HEK293 (cell line): Measurements from ENCODE around the gene TAGLN2.

ENCODE experiments used
- GLI4 ChIP-seq: fragments of 450-650 bp; formaldehyde crosslinking; IDR thresholded peaks from 2 replicates; pipeline ENCODE4 v1.5.1; 2016; ENCODE audit warnings: missing biosample characterization, missing genetic modification characterization
- HOXD13 ChIP-seq: sonication (generic); formaldehyde crosslinking; IDR thresholded peaks from 2 replicates; pipeline ENCODE4 v1.8.0; 2022; ENCODE audit warnings: missing genetic modification reagents, borderline replicate concordance
- RBAK ChIP-seq: fragments of 450-650 bp; formaldehyde crosslinking; IDR thresholded peaks from 2 replicates; pipeline ENCODE4 v1.5.1; 2016; ENCODE audit warnings: missing biosample characterization, missing genetic modification characterization
- SP3 ChIP-seq: fragments of 450-650 bp; formaldehyde crosslinking; IDR thresholded peaks from 2 replicates; pipeline ENCODE4 v1.5.1; 2016; ENCODE audit warnings: missing biosample characterization, missing genetic modification characterization
- WT1 ChIP-seq: fragments of 450-650 bp; formaldehyde crosslinking; IDR thresholded peaks from 2 replicates; pipeline ENCODE4 v1.5.1; 2016; ENCODE audit warnings: missing biosample characterization, missing genetic modification characterization
- ZBTB17 ChIP-seq: fragments of 450-650 bp; formaldehyde crosslinking; IDR thresholded peaks from 2 replicates; pipeline ENCODE4 v1.5.1; 2016; ENCODE audit warnings: missing biosample characterization, missing genetic modification characterization
- ZBTB48 ChIP-seq: fragments of 450-650 bp; formaldehyde crosslinking; IDR thresholded peaks from 2 replicates; pipeline ENCODE4 v1.5.1; 2016; ENCODE audit warnings: missing biosample characterization, missing genetic modification characterization
- ZFP41 ChIP-seq: fragments of 450-650 bp; formaldehyde crosslinking; IDR thresholded peaks from 2 replicates; pipeline ENCODE4 v1.5.1; 2016; ENCODE audit warnings: missing biosample characterization, missing genetic modification characterization, borderline replicate concordance
- ZNF114 ChIP-seq: fragments of 450-650 bp; formaldehyde crosslinking; IDR thresholded peaks from 2 replicates; pipeline ENCODE4 v1.5.0; 2017; ENCODE audit warnings: missing biosample characterization, missing genetic modification characterization
- ZNF157 ChIP-seq: fragments of 450-650 bp; formaldehyde crosslinking; IDR thresholded peaks from 2 replicates; pipeline ENCODE4 v1.5.1; 2016; ENCODE audit warnings: missing biosample characterization, missing genetic modification characterization
- ZNF184 ChIP-seq: fragments of 450-650 bp; IDR thresholded peaks from 2 replicates; pipeline ENCODE4 v1.5.1; 2018; ENCODE audit warnings: missing biosample characterization, mild to moderate bottlenecking, missing genetic modification characterization
- ZNF202 ChIP-seq: fragments of 450-650 bp; formaldehyde crosslinking; IDR thresholded peaks from 2 replicates; pipeline ENCODE4 v1.5.1; 2016; ENCODE audit warnings: missing biosample characterization, missing genetic modification characterization, borderline replicate concordance
- ZNF223 ChIP-seq: fragments of 450-650 bp; formaldehyde crosslinking; IDR thresholded peaks from 2 replicates; pipeline ENCODE4 v1.5.1; 2016; ENCODE audit warnings: missing biosample characterization, missing genetic modification characterization
- ZNF266 ChIP-seq: fragments of 450-650 bp; formaldehyde crosslinking; IDR thresholded peaks from 2 replicates; pipeline ENCODE4 v1.5.1; 2016; ENCODE audit warnings: missing biosample characterization, missing genetic modification characterization, low read depth
- ZNF324 ChIP-seq: fragments of 450-650 bp; formaldehyde crosslinking; IDR thresholded peaks from 2 replicates; pipeline ENCODE4 v1.5.1; 2016; ENCODE audit warnings: missing biosample characterization, missing genetic modification characterization
- ZNF366 ChIP-seq: fragments of 450-650 bp; formaldehyde crosslinking; conservative IDR thresholded peaks from 2 replicates; pipeline ENCODE4 v1.5.1; 2016; ENCODE audit warnings: missing biosample characterization, missing genetic modification characterization
- ZNF404 ChIP-seq: fragments of 450-650 bp; formaldehyde crosslinking; IDR thresholded peaks from 2 replicates; pipeline ENCODE4 v1.5.1; 2017; ENCODE audit warnings: missing biosample characterization, missing genetic modification characterization
- ZNF514 ChIP-seq: fragments of 450-650 bp; formaldehyde crosslinking; IDR thresholded peaks from 2 replicates; pipeline ENCODE4 v1.5.1; 2016; ENCODE audit warnings: missing biosample characterization, missing genetic modification characterization
- ZNF548 ChIP-seq: fragments of 450-650 bp; formaldehyde crosslinking; IDR thresholded peaks from 2 replicates; pipeline ENCODE4 v1.5.1; 2016; ENCODE audit warnings: missing biosample characterization, missing genetic modification characterization
- ZNF558 ChIP-seq: fragments of 450-650 bp; formaldehyde crosslinking; IDR thresholded peaks from 2 replicates; pipeline ENCODE4 v1.5.1; 2016; ENCODE audit warnings: missing biosample characterization, missing genetic modification characterization
- ZNF624 ChIP-seq: fragments of 450-650 bp; formaldehyde crosslinking; IDR thresholded peaks from 2 replicates; pipeline ENCODE4 v1.5.1; 2017; ENCODE audit warnings: missing biosample characterization, missing genetic modification characterization
- ZNF791 ChIP-seq: fragments of 450-650 bp; formaldehyde crosslinking; IDR thresholded peaks from 2 replicates; pipeline ENCODE4 v1.5.1; 2016; ENCODE audit warnings: missing biosample characterization, missing genetic modification characterization
- TF ChIP-seq, protein P1 (sequence below): fragments of 450-650 bp; formaldehyde crosslinking; IDR thresholded peaks from 2 replicates; pipeline ENCODE4 v1.5.1; 2016; ENCODE audit warnings: missing biosample characterization, missing genetic modification characterization, low read depth
- TF ChIP-seq, protein P2 (sequence below): fragments of 450-650 bp; formaldehyde crosslinking; IDR thresholded peaks from 2 replicates; pipeline ENCODE4 v1.5.1; 2017; ENCODE audit warnings: missing biosample characterization, missing genetic modification characterization
- TF ChIP-seq, protein P3 (sequence below): fragments of 450-650 bp; formaldehyde crosslinking; IDR thresholded peaks from 2 replicates; pipeline ENCODE4 v1.5.1; 2016; ENCODE audit warnings: missing biosample characterization, missing genetic modification characterization
- TF ChIP-seq, protein P4 (sequence below): fragments of 450-650 bp; formaldehyde crosslinking; IDR thresholded peaks from 2 replicates; pipeline ENCODE4 v1.5.1; 2016; ENCODE audit warnings: missing biosample characterization, missing genetic modification characterization
- TF ChIP-seq, protein P5 (sequence below): fragments of 450-650 bp; formaldehyde crosslinking; IDR thresholded peaks from 2 replicates; pipeline ENCODE4 v1.5.1; 2017; ENCODE audit warnings: missing biosample characterization, missing genetic modification characterization
- TF ChIP-seq, protein P6 (sequence below): fragments of 450-650 bp; formaldehyde crosslinking; IDR thresholded peaks from 2 replicates; pipeline ENCODE4 v1.5.1; 2016; ENCODE audit warnings: missing biosample characterization, missing genetic modification characterization, borderline replicate concordance

TAGLN2 gene

DNA sequence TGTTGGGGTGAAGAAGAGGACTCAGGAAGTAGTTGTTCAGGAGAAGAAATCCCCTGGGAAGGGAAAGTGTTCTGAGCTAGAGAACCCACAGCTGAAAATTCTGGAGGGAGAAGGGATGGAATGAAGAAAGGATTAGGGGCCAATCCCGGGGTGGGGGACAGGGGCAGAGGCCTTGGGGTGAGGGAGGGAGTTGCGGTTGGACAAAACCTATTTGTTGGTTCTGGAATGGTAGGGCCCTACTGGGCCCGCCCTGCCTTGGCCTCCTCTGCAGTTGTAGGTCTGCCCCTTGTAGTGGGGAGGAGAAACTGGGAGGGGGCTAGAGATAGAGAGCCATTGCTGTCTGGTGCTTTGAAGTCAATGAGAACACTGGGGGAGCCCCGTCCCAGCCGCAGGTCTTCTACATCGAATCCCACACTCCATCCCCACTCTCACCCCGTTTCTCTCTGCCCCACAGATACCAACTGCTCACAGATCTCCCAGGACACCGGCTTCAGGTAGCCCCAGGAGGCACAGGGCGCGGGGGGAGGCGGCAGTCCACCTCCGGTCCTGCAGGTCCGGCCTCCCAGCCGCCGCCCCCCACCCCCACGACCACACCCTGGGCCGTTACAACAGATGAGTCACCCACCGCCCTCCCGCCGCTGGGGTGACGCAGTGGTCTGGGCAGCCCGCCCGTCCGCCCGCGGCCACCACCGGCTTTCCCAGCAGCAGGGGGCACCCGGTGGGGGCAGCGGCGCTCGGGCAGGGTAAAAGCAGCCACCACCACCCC lies 1.1 kb downstream of the TAGLN2 start (continued):
- no peak for TF ChIP-seq ZNF558
- TF ChIP-seq, protein P1, sequence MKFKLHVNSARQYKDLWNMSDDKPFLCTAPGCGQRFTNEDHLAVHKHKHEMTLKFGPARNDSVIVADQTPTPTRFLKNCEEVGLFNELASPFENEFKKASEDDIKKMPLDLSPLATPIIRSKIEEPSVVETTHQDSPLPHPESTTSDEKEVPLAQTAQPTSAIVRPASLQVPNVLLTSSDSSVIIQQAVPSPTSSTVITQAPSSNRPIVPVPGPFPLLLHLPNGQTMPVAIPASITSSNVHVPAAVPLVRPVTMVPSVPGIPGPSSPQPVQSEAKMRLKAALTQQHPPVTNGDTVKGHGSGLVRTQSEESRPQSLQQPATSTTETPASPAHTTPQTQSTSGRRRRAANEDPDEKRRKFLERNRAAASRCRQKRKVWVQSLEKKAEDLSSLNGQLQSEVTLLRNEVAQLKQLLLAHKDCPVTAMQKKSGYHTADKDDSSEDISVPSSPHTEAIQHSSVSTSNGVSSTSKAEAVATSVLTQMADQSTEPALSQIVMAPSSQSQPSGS (tag by site-specific recombination): peak; percentile 88
- TF ChIP-seq ZNF324 (tag by site-specific recombination): peak; percentile 90
- TF ChIP-seq, protein P2, sequence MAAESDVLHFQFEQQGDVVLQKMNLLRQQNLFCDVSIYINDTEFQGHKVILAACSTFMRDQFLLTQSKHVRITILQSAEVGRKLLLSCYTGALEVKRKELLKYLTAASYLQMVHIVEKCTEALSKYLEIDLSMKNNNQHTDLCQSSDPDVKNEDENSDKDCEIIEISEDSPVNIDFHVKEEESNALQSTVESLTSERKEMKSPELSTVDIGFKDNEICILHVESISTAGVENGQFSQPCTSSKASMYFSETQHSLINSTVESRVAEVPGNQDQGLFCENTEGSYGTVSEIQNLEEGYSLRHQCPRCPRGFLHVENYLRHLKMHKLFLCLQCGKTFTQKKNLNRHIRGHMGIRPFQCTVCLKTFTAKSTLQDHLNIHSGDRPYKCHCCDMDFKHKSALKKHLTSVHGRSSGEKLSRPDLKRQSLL (tag by site-specific recombination): no peak
- no peak for TF ChIP-seq ZNF791 (tag by site-specific recombination)
- TF ChIP-seq WT1 (tag by site-specific recombination): peak; percentile 86
- TF ChIP-seq ZNF624 (tag by site-specific recombination): no peak
- TF ChIP-seq, protein P3, sequence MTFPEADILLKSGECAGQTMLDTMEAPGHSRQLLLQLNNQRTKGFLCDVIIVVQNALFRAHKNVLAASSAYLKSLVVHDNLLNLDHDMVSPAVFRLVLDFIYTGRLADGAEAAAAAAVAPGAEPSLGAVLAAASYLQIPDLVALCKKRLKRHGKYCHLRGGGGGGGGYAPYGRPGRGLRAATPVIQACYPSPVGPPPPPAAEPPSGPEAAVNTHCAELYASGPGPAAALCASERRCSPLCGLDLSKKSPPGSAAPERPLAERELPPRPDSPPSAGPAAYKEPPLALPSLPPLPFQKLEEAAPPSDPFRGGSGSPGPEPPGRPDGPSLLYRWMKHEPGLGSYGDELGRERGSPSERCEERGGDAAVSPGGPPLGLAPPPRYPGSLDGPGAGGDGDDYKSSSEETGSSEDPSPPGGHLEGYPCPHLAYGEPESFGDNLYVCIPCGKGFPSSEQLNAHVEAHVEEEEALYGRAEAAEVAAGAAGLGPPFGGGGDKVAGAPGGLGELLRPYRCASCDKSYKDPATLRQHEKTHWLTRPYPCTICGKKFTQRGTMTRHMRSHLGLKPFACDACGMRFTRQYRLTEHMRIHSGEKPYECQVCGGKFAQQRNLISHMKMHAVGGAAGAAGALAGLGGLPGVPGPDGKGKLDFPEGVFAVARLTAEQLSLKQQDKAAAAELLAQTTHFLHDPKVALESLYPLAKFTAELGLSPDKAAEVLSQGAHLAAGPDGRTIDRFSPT: peak; percentile 100
- TF ChIP-seq ZBTB48 (tag by site-specific recombination): no peak
- TF ChIP-seq ZNF223 (tag by site-specific recombination): no peak
- 0 out of 2 replicates have a peak, but pooled peaks have one; percentile 42 for TF ChIP-seq ZNF184
- no peak for TF ChIP-seq ZNF404 (tag by site-specific recombination)
- no peak for TF ChIP-seq ZNF514 (tag by site-specific recombination)
- TF ChIP-seq, protein P4, sequence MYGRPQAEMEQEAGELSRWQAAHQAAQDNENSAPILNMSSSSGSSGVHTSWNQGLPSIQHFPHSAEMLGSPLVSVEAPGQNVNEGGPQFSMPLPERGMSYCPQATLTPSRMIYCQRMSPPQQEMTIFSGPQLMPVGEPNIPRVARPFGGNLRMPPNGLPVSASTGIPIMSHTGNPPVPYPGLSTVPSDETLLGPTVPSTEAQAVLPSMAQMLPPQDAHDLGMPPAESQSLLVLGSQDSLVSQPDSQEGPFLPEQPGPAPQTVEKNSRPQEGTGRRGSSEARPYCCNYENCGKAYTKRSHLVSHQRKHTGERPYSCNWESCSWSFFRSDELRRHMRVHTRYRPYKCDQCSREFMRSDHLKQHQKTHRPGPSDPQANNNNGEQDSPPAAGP (tag by site-specific recombination): peak; percentile 99
- TF ChIP-seq, protein P5, sequence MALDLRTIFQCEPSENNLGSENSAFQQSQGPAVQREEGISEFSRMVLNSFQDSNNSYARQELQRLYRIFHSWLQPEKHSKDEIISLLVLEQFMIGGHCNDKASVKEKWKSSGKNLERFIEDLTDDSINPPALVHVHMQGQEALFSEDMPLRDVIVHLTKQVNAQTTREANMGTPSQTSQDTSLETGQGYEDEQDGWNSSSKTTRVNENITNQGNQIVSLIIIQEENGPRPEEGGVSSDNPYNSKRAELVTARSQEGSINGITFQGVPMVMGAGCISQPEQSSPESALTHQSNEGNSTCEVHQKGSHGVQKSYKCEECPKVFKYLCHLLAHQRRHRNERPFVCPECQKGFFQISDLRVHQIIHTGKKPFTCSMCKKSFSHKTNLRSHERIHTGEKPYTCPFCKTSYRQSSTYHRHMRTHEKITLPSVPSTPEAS: peak; percentile 46
- no peak for TF ChIP-seq ZNF266 (tag by site-specific recombination)
- no peak for TF ChIP-seq ZNF202 (tag by site-specific recombination)
- no peak for TF ChIP-seq ZNF548 (tag by site-specific recombination)
- no peak for TF ChIP-seq GLI4 (tag by site-specific recombination)
- TF ChIP-seq, protein P6, sequence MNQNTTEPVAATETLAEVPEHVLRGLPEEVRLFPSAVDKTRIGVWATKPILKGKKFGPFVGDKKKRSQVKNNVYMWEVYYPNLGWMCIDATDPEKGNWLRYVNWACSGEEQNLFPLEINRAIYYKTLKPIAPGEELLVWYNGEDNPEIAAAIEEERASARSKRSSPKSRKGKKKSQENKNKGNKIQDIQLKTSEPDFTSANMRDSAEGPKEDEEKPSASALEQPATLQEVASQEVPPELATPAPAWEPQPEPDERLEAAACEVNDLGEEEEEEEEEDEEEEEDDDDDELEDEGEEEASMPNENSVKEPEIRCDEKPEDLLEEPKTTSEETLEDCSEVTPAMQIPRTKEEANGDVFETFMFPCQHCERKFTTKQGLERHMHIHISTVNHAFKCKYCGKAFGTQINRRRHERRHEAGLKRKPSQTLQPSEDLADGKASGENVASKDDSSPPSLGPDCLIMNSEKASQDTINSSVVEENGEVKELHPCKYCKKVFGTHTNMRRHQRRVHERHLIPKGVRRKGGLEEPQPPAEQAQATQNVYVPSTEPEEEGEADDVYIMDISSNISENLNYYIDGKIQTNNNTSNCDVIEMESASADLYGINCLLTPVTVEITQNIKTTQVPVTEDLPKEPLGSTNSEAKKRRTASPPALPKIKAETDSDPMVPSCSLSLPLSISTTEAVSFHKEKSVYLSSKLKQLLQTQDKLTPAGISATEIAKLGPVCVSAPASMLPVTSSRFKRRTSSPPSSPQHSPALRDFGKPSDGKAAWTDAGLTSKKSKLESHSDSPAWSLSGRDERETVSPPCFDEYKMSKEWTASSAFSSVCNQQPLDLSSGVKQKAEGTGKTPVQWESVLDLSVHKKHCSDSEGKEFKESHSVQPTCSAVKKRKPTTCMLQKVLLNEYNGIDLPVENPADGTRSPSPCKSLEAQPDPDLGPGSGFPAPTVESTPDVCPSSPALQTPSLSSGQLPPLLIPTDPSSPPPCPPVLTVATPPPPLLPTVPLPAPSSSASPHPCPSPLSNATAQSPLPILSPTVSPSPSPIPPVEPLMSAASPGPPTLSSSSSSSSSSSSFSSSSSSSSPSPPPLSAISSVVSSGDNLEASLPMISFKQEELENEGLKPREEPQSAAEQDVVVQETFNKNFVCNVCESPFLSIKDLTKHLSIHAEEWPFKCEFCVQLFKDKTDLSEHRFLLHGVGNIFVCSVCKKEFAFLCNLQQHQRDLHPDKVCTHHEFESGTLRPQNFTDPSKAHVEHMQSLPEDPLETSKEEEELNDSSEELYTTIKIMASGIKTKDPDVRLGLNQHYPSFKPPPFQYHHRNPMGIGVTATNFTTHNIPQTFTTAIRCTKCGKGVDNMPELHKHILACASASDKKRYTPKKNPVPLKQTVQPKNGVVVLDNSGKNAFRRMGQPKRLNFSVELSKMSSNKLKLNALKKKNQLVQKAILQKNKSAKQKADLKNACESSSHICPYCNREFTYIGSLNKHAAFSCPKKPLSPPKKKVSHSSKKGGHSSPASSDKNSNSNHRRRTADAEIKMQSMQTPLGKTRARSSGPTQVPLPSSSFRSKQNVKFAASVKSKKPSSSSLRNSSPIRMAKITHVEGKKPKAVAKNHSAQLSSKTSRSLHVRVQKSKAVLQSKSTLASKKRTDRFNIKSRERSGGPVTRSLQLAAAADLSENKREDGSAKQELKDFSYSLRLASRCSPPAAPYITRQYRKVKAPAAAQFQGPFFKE (tag by site-specific recombination): no peak
- peak; percentile 95 for TF ChIP-seq SP3 (tag by site-specific recombination)
- no peak for TF ChIP-seq ZNF366 (tag by site-specific recombination)
- peak; percentile 30 for TF ChIP-seq ZBTB17 (tag by site-specific recombination)
- TF ChIP-seq ZNF114 (tag by site-specific recombination): no peak
- no peak for TF ChIP-seq ZNF157 (tag by site-specific recombination)
- TF ChIP-seq HOXD13 (CRISPR knock-in tag): no peak
- TF ChIP-seq ZFP41 (tag by site-specific recombination): no peak
- no peak for TF ChIP-seq RBAK (tag by site-specific recombination)
